ENCODE measurements around the gene ADAM11.
"Not testable (repeated sequence)": the region's sequence is repeated elsewhere in the genome, so short reads cannot be mapped to it uniquely, and the experiment has no call there.

ADAM11 gene

DNA sequence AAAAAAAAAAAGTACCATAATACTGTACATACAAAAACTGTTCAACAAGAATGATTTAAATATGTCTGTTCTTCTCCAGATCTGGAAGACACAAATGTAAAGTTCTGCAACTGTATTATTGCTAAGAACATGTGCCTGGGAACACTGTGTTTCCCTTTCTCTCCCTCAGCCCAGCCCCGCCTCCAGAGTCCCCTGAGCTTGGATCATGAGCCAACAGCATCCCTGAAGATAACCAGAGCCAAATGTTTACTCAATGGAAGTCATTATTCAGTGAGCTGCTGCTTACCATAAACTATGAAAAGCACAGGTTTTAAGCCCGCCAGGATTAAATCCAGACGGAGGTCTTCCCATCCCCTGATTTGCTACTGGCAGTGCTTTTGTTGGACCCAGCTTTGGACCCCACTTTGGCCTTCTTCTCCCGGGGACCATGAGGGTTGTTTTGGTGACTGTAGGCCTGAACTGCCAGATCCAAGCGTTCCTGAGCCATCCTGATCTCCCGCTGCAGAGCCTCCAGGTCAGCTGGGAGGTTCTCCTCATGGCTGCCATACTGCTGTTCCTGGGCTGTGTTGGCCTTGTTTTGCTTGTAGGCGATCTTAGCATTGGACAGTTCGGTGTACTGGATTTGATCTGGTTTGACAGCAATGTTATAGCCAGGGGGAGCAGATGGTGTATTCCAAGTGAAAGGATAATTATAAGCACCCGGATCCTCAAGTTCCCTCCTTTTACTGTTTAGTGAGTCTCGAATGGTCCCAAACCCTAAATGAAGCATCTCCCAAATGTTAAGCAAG is 45.7 kb downstream of the ADAM11 start:
- H3K27ac ChIP-seq, result no peak overlapping the region
- TF ChIP-seq CTCF (IDR thresholded peaks at IDR 0.05) (no peak), ZFX (IDR thresholded peaks at IDR 0.05; ENCODE audit: borderline replicate concordance) (no peak)

DNA sequence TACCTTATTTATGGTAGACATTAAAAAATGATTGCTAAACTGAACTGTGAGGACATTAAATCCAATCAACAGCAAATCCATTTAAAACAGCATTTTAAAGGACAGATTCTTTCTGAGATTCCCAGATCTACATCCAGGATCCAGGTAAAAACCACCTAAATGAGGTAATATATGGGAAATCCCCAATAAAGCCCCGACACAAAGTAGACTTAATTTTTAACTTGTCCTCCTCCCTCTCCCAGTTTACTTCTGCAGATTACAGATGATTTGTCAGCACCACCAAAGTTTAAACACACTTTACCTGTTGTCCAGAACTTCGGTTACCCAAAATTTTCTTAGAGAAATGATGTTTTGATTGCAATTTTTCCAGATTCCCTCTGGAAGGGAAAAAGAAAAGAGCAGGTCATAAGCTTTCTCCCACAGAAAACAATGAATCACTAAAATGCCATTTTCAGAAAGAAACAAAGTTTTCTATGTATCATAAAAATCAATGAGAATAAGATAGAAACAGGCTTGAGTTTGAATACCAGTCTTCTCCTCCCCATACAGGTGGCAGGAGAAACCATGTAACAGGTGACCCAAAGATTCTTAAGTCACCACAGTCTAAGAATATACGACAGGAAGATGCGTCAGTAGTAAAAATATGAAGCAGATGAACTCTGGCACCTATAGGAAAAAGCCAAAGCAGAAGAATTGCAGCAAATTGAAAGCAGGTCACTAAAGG is 48.5 kb downstream of the ADAM11 start:
- no peak overlapping the region for H3K27ac ChIP-seq
- TF ChIP-seq ZFX (IDR thresholded peaks at IDR 0.05; ENCODE audit: borderline replicate concordance) (no peak), CTCF (IDR thresholded peaks at IDR 0.05) (no peak)

- no peak for TF ChIP-seq CTCF (IDR thresholded peaks at IDR 0.05)
- TF ChIP-seq ZFX (IDR thresholded peaks at IDR 0.05; ENCODE audit: borderline replicate concordance), result no peak
- H3K27ac ChIP-seq, result no peak overlapping the region
Measured at GRCh38 chr17:44807817-44808155, 49.0 kb downstream of the ADAM11 start.

DNA sequence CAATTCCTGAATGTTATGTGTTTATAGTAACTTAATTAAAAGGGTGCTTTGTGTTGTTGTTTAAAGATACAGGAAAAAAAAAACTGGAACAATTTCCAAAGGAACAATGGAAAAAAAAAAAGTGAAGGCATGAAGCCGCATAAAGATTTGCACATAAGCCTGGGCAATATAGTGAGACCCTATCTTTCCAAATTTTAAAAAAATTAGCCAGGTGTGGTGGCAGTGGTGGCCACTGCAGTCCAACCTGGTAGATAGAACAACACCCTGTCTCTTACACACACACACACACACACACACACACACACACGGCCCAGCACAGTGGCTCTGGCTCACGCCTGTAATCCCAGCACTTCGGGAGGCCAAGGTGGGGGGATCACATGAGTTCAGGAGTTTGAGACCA is 49.4 kb downstream of the ADAM11 start:
- no peak for TF ChIP-seq ZFX (IDR thresholded peaks at IDR 0.05; ENCODE audit: borderline replicate concordance)
- TF ChIP-seq CTCF (IDR thresholded peaks at IDR 0.05), result no peak
- H3K27ac ChIP-seq, result no peak overlapping the region

GRCh38 chr17:44808656-44809388 is 50.0 kb downstream of the ADAM11 start:
- H3K27ac ChIP-seq, result not testable (repeated sequence)

DNA sequence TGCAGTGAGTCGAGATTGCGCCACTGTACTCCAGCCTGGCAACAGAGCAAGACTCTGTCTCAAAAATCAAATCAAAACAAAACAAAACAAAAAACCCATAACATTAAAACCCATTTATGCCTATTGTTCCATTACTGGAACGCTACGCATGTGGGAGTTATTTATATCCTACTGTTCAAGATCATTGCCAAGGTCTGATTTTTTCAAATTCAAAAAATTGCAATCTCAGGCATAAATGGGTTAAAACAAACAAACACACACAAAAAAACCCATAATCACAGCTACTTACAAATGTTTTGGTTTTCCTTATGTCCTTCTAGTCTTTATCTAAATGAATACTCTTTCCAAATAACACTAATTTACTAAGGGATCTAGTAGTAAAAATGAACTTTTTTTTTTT is 53.5 kb downstream of the ADAM11 start:
- no peak overlapping the region for H3K27ac ChIP-seq
- TF ChIP-seq CTCF (IDR thresholded peaks at IDR 0.05) (no peak), ZFX (IDR thresholded peaks at IDR 0.05; ENCODE audit: borderline replicate concordance) (no peak)

GRCh38 chr17:44818508-44818907 is 59.7 kb downstream of the ADAM11 start:
- H3K27ac ChIP-seq, result not testable (repeated sequence)

DNA sequence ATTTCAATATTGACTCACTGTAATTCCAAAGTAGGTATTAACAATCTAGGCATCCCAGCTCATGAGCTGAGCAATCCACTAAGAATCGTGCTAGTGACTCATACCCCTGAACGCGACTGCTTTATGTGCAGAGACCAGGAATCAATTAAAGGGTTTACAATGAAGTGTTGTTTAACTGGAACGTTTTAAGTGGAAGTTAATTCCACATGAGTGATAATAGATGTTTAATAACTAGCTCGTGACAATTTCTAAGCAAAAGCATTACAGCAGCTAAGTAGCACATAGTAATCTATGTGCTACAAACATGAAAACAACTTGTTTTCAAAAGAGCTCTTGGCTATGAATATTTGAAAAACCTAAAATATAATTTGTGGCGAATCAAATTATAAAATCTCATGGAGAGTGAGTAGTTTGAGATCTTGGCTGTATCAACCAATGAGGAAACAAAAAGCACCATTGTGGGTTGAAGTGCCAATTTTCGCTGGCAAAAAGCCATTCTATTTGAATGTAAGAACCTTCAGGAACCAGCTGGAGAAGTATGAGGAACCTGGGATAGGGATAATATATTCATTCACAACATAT is 61.9 kb downstream of the ADAM11 start:
- TF ChIP-seq ZFX (IDR thresholded peaks at IDR 0.05; ENCODE audit: borderline replicate concordance), result no peak
- TF ChIP-seq CTCF (IDR thresholded peaks at IDR 0.05), result no peak
- H3K27ac ChIP-seq, result no peak overlapping the region

DNA sequence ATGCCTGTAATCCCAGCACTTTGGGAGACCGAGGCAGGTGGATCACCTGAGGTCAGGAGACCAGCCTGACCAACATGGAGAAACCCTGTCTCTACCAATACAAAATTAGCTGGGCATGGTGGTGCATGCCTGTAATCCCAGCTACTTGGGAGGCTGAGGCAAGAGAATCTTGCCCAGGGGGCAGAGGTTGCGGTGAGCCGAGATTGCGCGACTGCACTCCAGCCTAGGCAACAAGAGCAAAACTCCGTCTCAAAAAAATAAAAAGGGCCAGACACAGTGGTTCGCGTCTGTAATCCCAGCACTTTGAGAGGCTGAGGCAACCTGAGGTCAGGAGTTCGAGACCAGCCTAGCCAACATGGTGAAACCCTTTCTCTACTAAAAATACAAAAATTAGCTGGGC is 66.4 kb downstream of the ADAM11 start:
- H3K27ac ChIP-seq, result not testable (repeated sequence)
